Right atrium auricular region (tissue), 2 donors: ENCODE measurements around the gene SETD4. TPM values are rescaled to one million over a fixed set of nuclear protein-coding genes. Genes with fewer than 3 reads are reported as not detected.

ENCODE experiments used
- DNase-seq: peaks from one replicate; pipeline ENCODE4 v3.0.0-alpha.2; 2019; ENCODE audit warnings: low spot score
- H3K27ac ChIP-seq, 2 donors: fragments of 200-600 bp; sonication (generic); 1 replicate in 1 of 2; 2 replicates in 1 of 2; pipeline ENCODE4 v1.5.1; 2016 to 2019
- H3K27me3 ChIP-seq, 2 donors: fragments of 200-600 bp; sonication (generic); one replicate each; pipeline versions ENCODE4 v1.5.1 to v1.6.0; 2017 to 2019
- H3K36me3 ChIP-seq: fragments of 200-600 bp; sonication (generic); one replicate; pipeline ENCODE4 v1.5.1; 2016
- H3K4me1 ChIP-seq, 2 donors: fragments of 200-600 bp; sonication (generic); one replicate each; pipeline versions ENCODE4 v1.5.1 to v1.6.0; 2017 to 2019
- H3K4me3 ChIP-seq, 2 donors: fragments of 200-600 bp; sonication (generic); 1 replicate in 1 of 2; 2 replicates in 1 of 2; pipeline ENCODE4 v1.5.1; 2017 to 2019; ENCODE audit warnings: mild to moderate bottlenecking in 1 of 2, moderate library complexity in 1 of 2
- H3K9me3 ChIP-seq, 2 donors: fragments of 200-600 bp; sonication (generic); one replicate each; pipeline ENCODE4 v1.5.1; 2019
- CTCF ChIP-seq, 2 donors: fragments of 200-600 bp; sonication (generic); IDR thresholded peaks; one replicate each; pipeline ENCODE4 v1.5.1; 2019; ENCODE audit warnings: antibody characterized with exemption in 2 of 2
- total RNA-seq, 2 donors: library from RNA; depleted of rRNA; stranded (reverse); fragments of >200 nt; gene quantifications; one replicate each; pipeline ENCODE4 v1.1.0, GENCODE V29; 2016

The SETD4 gene
- total RNA-seq, 2 donors from 2014 or later = 6.3 to 7.6 TPM

GRCh38 chr21:36059823-36060158 lies 535 bp downstream of the SETD4 start:
- no peak for TF ChIP-seq CTCF (IDR thresholded peaks at IDR 0.05)
- Histone ChIP-seq H3K4me1 (peaks cover 2 to 17% of the 10 kb centered on the region in 2 donors), H3K27ac (peak overlapping the region; percentile 86 to 90), H3K27me3 (no peaks in the 10 kb centered on the region), H3K36me3 (peaks cover 25% of the 10 kb centered on the region), H3K9me3 (no peaks in the 10 kb centered on the region), H3K4me3 (peak overlapping the region; percentile 46 to 78)
- no peak for DNase-seq

GRCh38 chr21:36055551-36055950 lies 4.8 kb downstream of the SETD4 start:
- peaks cover 2 to 10% of the 10 kb centered on the region in 2 donors for H3K4me1 ChIP-seq
- no peak for DNase-seq
- H3K36me3 ChIP-seq = peaks cover 49% of the 10 kb centered on the region

GRCh38 chr21:36053715-36054062 lies 6.6 kb downstream of the SETD4 start:
- H3K27me3 ChIP-seq = no peaks in the 10 kb centered on the region
- H3K9me3 ChIP-seq = no peaks in the 10 kb centered on the region
- no peak overlapping the region for H3K4me3 ChIP-seq
- no peaks in the 10 kb centered on the region for H3K4me1 ChIP-seq
- peaks cover 56% of the 10 kb centered on the region for H3K36me3 ChIP-seq
- no peak overlapping the region for H3K27ac ChIP-seq
- no peak for TF ChIP-seq CTCF (IDR thresholded peaks at IDR 0.05)
- no peak for DNase-seq

More at GRCh38 chr21:36055551-36055950, 4.8 kb downstream of the SETD4 start:
- TF ChIP-seq CTCF (IDR thresholded peaks at IDR 0.05) = no peak
- Histone ChIP-seq H3K27ac (no peak overlapping the region), H3K4me3 (no peak overlapping the region), H3K9me3 (no peaks in the 10 kb centered on the region), H3K27me3 (no peaks in the 10 kb centered on the region)

GRCh38 chr21:36052860-36053714 lies 7.2 kb downstream of the SETD4 start:
- DNase-seq = no peak
- H3K4me1 ChIP-seq = no peaks in the 10 kb centered on the region
- no peak for TF ChIP-seq CTCF (IDR thresholded peaks at IDR 0.05)
- H3K9me3 ChIP-seq = no peaks in the 10 kb centered on the region
- H3K4me3 ChIP-seq = no peak overlapping the region
- H3K27ac ChIP-seq = no peak overlapping the region
- H3K36me3 ChIP-seq = peaks cover 60% of the 10 kb centered on the region
- no peaks in the 10 kb centered on the region for H3K27me3 ChIP-seq

- Histone ChIP-seq H3K36me3 (peaks cover 65% of the 10 kb centered on the region), H3K27me3 (no peaks in the 10 kb centered on the region), H3K27ac (no peak overlapping the region), H3K9me3 (no peaks in the 10 kb centered on the region), H3K4me1 (no peaks in the 10 kb centered on the region), H3K4me3 (no peak overlapping the region)
- no peak for DNase-seq
- no peak for TF ChIP-seq CTCF (IDR thresholded peaks at IDR 0.05)
Measured at GRCh38 chr21:36048357-36048756, 12.0 kb downstream of the SETD4 start.

- TF ChIP-seq CTCF (IDR thresholded peaks at IDR 0.05) = no peak
- no peak for DNase-seq
- peaks cover 75% of the 10 kb centered on the region for H3K36me3 ChIP-seq
Measured at GRCh38 chr21:36047139-36047538, 13.2 kb downstream of the SETD4 start.

More at GRCh38 chr21:36047139-36047538, 13.2 kb downstream of the SETD4 start:
- no peaks in the 10 kb centered on the region for H3K9me3 ChIP-seq
- H3K27ac ChIP-seq = no peak overlapping the region
- H3K4me3 ChIP-seq = no peak overlapping the region
- H3K27me3 ChIP-seq = no peaks in the 10 kb centered on the region
- no peaks in the 10 kb centered on the region for H3K4me1 ChIP-seq
